HCT116 (cell line): ENCODE measurements around the gene THSD7B. TPM values are rescaled to one million over a fixed set of nuclear protein-coding genes. Genes with fewer than 3 reads are reported as not detected.

Experiments
- ATAC-seq: fragments of 200-7000 bp; cut with Tn5 transposase; 2 replicates; pipeline ENCODE4 v1.9.1; 2020; ENCODE audit warnings: mild to moderate bottlenecking, moderate library complexity
- BruUV-seq: library from RNA; stranded (reverse); fragments of 400-500 nt; replicated peaks from 2 replicates; lab custom pipeline; 2021; lab: Mats Ljungman, UMichigan
- CTCF ChIA-PET: fragments of 300-600 bp; sonication (Branson Sonifier 250); formaldehyde crosslinking; loops from one replicate; lab custom pipeline; 2021; ENCODE audit warnings: antibody characterized with exemption; lab: Charles Lee
- POLR2A ChIA-PET: fragments of 300-600, 350-600 bp; sonication (Branson Sonifier 250); formaldehyde crosslinking; loops from one replicate; lab custom pipeline; 2021; ENCODE audit warnings: antibody characterized with exemption; lab: Charles Lee
- RAD21 ChIA-PET, 2 experiments: fragments of 300-600 bp; sonication (Branson Sonifier 250); formaldehyde crosslinking; loops; one replicate each; lab custom pipeline; 2023; ENCODE audit warnings: low total read pairs in 2 of 2; ENCODE audit not compliant: uncharacterized antibody in 2 of 2, unreplicated experiment in 2 of 2, low non-redundant PET in 1 of 2; lab: Charles Lee
- DNase-seq: peaks from one replicate; pipeline ENCODE4 v3.0.0-alpha.2; 2010; ENCODE audit warnings: low read depth, low spot score
- H2AFZ ChIP-seq: fragments of 200-600 bp; shearing (Covaris generic), sonication (generic); 2 replicates; pipeline ENCODE4 v1.6.1; 2017; ENCODE audit warnings: low read depth, mixed run types, mixed read lengths, antibody characterized with exemption, low read length; ENCODE audit not compliant: poor library complexity, severe bottlenecking
- H3K27ac ChIP-seq: 2 replicates; pipeline ENCODE4 v1.5.1; 2012; ENCODE audit warnings: low read depth, low read length
- H3K27me3 ChIP-seq: fragments of 200-600 bp; sonication (generic); 2 replicates; pipeline ENCODE4 v1.6.1; 2016; ENCODE audit warnings: mixed run types, low read length, mixed read lengths; ENCODE audit not compliant: insufficient read depth
- H3K36me3 ChIP-seq, 2 experiments: fragments of 200-500 bp in 1 of 2; fragments of 200-600 bp in 1 of 2; sonication (Bioruptor generic) in 1 of 2; sonication (generic) in 1 of 2; 2 replicates each; pipeline versions ENCODE4 v1.5.1 to v1.6.1; 2014 to 2016; ENCODE audit warnings: low read length in 2 of 2, inconsistent platforms in 1 of 2, mixed read lengths in 1 of 2, mixed run types in 1 of 2; ENCODE audit not compliant: insufficient read depth in 2 of 2, control insufficient read depth in 1 of 2
- H3K4me1 ChIP-seq, 2 experiments: fragments of 200-600 bp in 1 of 2; sonication (generic) in 1 of 2; 2 replicates each; pipeline versions ENCODE4 v1.5.1 to v1.6.1; 2012 to 2017; ENCODE audit warnings: low read length in 2 of 2, inconsistent platforms in 1 of 2, mild to moderate bottlenecking in 1 of 2, mixed read lengths in 1 of 2, mixed run types in 1 of 2, moderate library complexity in 1 of 2; ENCODE audit not compliant: insufficient read depth in 2 of 2, control insufficient read depth in 1 of 2
- H3K4me2 ChIP-seq: fragments of 200-600 bp; sonication (generic); 2 replicates; pipeline ENCODE4 v1.6.1; 2017; ENCODE audit warnings: mixed run types, low read length, mixed read lengths
- H3K4me3 ChIP-seq, 2 experiments: fragments of 200-600 bp in 1 of 2; sonication (generic) in 1 of 2; replicated peaks in 1 of 2; 2 replicates each; pipeline ENCODE4 v1.5.1; 2011 to 2016; ENCODE audit warnings: low read length in 2 of 2, control low read depth in 1 of 2, low read depth in 1 of 2, mild to moderate bottlenecking in 1 of 2, mixed read lengths in 1 of 2, mixed run types in 1 of 2
- H3K79me2 ChIP-seq: fragments of 200-600 bp; sonication (generic); 2 replicates; pipeline ENCODE4 v1.6.1; 2017; ENCODE audit warnings: mild to moderate bottlenecking, mixed run types, low read length, moderate library complexity, mixed read lengths; ENCODE audit not compliant: insufficient read depth
- H3K9ac ChIP-seq: fragments of 200-600 bp; sonication (generic); 2 replicates; pipeline ENCODE4 v1.6.1; 2016; ENCODE audit warnings: low read length, mixed read lengths
- H3K9me2 ChIP-seq: fragments of 200-600 bp; sonication (generic), shearing (Covaris generic); 2 replicates; pipeline ENCODE4 v1.6.1; 2017; ENCODE audit warnings: mixed run types, mild to moderate bottlenecking, moderate library complexity; ENCODE audit not compliant: insufficient read depth
- H3K9me3 ChIP-seq, 2 experiments: fragments of 200-500 bp in 1 of 2; fragments of 200-600 bp in 1 of 2; sonication (Bioruptor generic) in 1 of 2; sonication (generic) in 1 of 2; 2 replicates each; pipeline ENCODE4 v1.6.1; 2014 to 2017; ENCODE audit warnings: low read length in 2 of 2, mixed read lengths in 2 of 2, inconsistent platforms in 1 of 2, low read depth in 1 of 2, mild to moderate bottlenecking in 1 of 2, mixed run types in 1 of 2, moderate library complexity in 1 of 2; ENCODE audit not compliant: control insufficient read depth in 1 of 2, insufficient read depth in 1 of 2
- H4K20me1 ChIP-seq: fragments of 200-600 bp; sonication (generic), shearing (Covaris generic); 2 replicates; pipeline ENCODE4 v1.6.1; 2017; ENCODE audit warnings: mixed run types, mild to moderate bottlenecking, moderate library complexity; ENCODE audit not compliant: insufficient read depth
- ATF3 ChIP-seq: IDR thresholded peaks from 2 replicates; pipeline ENCODE4 v1.6.1; 2012
- CTCF ChIP-seq, 3 experiments: fragments of 200-600 bp in 1 of 3; sonication (generic) in 1 of 3; IDR thresholded peaks in 2 of 3; conservative IDR thresholded peaks in 1 of 3; 2 replicates each; pipeline ENCODE4 v1.5.1; 2012 to 2017; ENCODE audit warnings: low read depth in 2 of 3, low read length in 2 of 3, antibody characterized with exemption in 1 of 3, borderline replicate concordance in 1 of 3, control low read depth in 1 of 3, mild to moderate bottlenecking in 1 of 3, mixed read lengths in 1 of 3, mixed run types in 1 of 3, moderate library complexity in 1 of 3; ENCODE audit not compliant: insufficient read depth in 1 of 3
- ELF1 ChIP-seq: IDR thresholded peaks from 2 replicates; pipeline ENCODE4 v1.6.1; 2012; ENCODE audit warnings: low read depth, borderline replicate concordance
- EZH2phosphoT487 ChIP-seq: fragments of 200-600 bp; IDR thresholded peaks from 2 replicates; pipeline ENCODE4 v1.6.1; 2018; ENCODE audit warnings: antibody characterized with exemption, borderline replicate concordance
- FOSL1 ChIP-seq: IDR thresholded peaks from 2 replicates; pipeline ENCODE4 v1.6.1; 2012; ENCODE audit warnings: low read depth
- JUND ChIP-seq: IDR thresholded peaks from 2 replicates; pipeline ENCODE4 v1.6.1; 2012
- MAX ChIP-seq: IDR thresholded peaks from 2 replicates; pipeline ENCODE4 v1.6.1; 2012
- POLR2A ChIP-seq: IDR thresholded peaks from 2 replicates; pipeline ENCODE4 v1.7.0; 2011; ENCODE audit warnings: borderline replicate concordance; ENCODE audit not compliant: insufficient read depth, insufficient read length; ENCODE audit errors: extremely low read depth
- POLR2AphosphoS5 ChIP-seq: IDR thresholded peaks from 2 replicates; pipeline ENCODE4 v1.6.1; 2011; ENCODE audit warnings: mild to moderate bottlenecking, low read depth, low read length, moderate library complexity
- RAD21 ChIP-seq: IDR thresholded peaks from 2 replicates; pipeline ENCODE4 v1.6.1; 2012; ENCODE audit warnings: low read depth, mild to moderate bottlenecking
- REST ChIP-seq: IDR thresholded peaks from 2 replicates; pipeline ENCODE4 v1.6.1; 2012; ENCODE audit warnings: low read depth
- SIN3A ChIP-seq: IDR thresholded peaks from 2 replicates; pipeline ENCODE4 v1.6.1; 2012; ENCODE audit warnings: low read depth
- SP1 ChIP-seq: IDR thresholded peaks from 2 replicates; pipeline ENCODE4 v1.6.1; 2012; ENCODE audit warnings: low read depth
- SRF ChIP-seq: IDR thresholded peaks from 2 replicates; pipeline ENCODE4 v1.6.1; 2012; ENCODE audit warnings: low read depth
- TCF7L2 ChIP-seq: IDR thresholded peaks from 2 replicates; pipeline ENCODE4 v1.7.0; 2011; ENCODE audit warnings: borderline replicate concordance, inconsistent platforms; ENCODE audit not compliant: insufficient read depth, insufficient read length; ENCODE audit errors: extremely low read depth
- ZFX ChIP-seq: fragments of 450-650 bp; IDR thresholded peaks from 2 replicates; pipeline ENCODE4 v1.6.1; 2017
- ZNF274 ChIP-seq: fragments of 200-500 bp; sonication (Bioruptor generic); IDR thresholded peaks from 2 replicates; pipeline ENCODE4 v1.6.1; 2014; ENCODE audit warnings: mild to moderate bottlenecking, low read depth, low read length, inconsistent platforms
- intact Hi-C: fragments of 100-400 bp; cut with micrococcal nuclease; formaldehyde crosslinking; loops from 2 replicates; pipeline ENCODE4 v1.10.0; 2022
- total RNA-seq: library from RNA; stranded (reverse); gene quantifications from one replicate; pipeline ENCODE4 v1.2.1, GENCODE V29; 2021; ENCODE audit not compliant: unreplicated experiment

THSD7B gene
- total RNA-seq, 1 experiment from 2014 or later, result not detected

GRCh38 chr2:136828774-136829173, 63.4 kb downstream of the THSD7B start:
- CTCF ChIA-PET, result no interaction called here
- intact Hi-C loops, result no loop called here
- Histone ChIP-seq H3K79me2 (no peaks in the 10 kb centered on the region), H3K9me3 (no peaks in the 10 kb centered on the region; a peak in 1 of 4 replicates), H3K9ac (no peak overlapping the region), H3K36me3 (no peaks in the 10 kb centered on the region), H3K4me3 (no peak overlapping the region), H3K27me3 (no peaks in the 10 kb centered on the region), H4K20me1 (no peaks in the 10 kb centered on the region), H3K4me2 (no peak overlapping the region), H3K4me1 (no peaks in the 10 kb centered on the region), H2AFZ (no peak overlapping the region), H3K27ac (no peak overlapping the region), H3K9me2 (no peaks in the 10 kb centered on the region)
- no TSS peak for BruUV-seq
- TF ChIP-seq SP1 (no peak), ZNF274 (no peak), ZFX (no peak), CTCF (IDR thresholded peaks at IDR 0.05 in 2 of 3, conservative IDR thresholded peaks at IDR 0.05 in 1 of 3; ENCODE audit: borderline replicate concordance in 1 of 3, insufficient read depth in 1 of 3, low read depth in 2 of 3, low read length in 2 of 3) (no peak), EZH2phosphoT487 (no peak), MAX (no peak), SIN3A (no peak), ELF1 (no peak), TCF7L2 (no peak), RAD21 (no peak), POLR2A (no peak), SRF (no peak), FOSL1 (no peak), JUND (no peak), POLR2AphosphoS5 (no peak), REST (no peak), ATF3 (no peak)
- POLR2A ChIA-PET, result no interaction called here
- ATAC-seq (no peak), DNase-seq (no peak)
- RAD21 ChIA-PET, result no interaction called here
